ENCODE data around the gene HPF1.

Gene HPF1

GRCh38 chr4:169766741-169767140 lies 9.0 kb upstream of the HPF1 start:
- no peak for DNase-seq (ENCODE audit: low read depth)
- TF ChIP-seq, protein P1, sequence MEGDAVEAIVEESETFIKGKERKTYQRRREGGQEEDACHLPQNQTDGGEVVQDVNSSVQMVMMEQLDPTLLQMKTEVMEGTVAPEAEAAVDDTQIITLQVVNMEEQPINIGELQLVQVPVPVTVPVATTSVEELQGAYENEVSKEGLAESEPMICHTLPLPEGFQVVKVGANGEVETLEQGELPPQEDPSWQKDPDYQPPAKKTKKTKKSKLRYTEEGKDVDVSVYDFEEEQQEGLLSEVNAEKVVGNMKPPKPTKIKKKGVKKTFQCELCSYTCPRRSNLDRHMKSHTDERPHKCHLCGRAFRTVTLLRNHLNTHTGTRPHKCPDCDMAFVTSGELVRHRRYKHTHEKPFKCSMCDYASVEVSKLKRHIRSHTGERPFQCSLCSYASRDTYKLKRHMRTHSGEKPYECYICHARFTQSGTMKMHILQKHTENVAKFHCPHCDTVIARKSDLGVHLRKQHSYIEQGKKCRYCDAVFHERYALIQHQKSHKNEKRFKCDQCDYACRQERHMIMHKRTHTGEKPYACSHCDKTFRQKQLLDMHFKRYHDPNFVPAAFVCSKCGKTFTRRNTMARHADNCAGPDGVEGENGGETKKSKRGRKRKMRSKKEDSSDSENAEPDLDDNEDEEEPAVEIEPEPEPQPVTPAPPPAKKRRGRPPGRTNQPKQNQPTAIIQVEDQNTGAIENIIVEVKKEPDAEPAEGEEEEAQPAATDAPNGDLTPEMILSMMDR (IDR thresholded peaks at IDR 0.05; ENCODE audit: insufficient read depth, low read depth, low read length, missing control alignments): no peak
- no peak overlapping the region for H3K4me3 ChIP-seq (ENCODE audit: low read length)

DNA sequence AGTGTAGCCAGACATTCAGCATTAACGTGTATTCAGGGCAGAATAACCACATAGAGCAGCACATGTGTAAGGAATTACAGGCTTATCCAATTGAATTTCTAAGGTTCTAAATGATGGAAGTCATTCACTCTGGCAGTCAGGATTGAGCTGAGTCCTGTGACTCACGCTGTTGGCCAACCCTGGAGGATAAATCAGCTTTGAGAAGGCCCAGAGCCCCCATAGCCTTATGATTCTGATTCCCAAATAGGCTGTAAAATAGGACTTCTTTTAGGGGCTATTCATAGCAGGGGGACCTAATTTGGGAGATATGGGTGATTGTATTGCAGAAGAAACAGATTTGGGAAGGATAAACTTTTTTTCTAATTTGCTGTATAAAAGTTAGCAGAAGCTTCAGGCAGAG lies 8.1 kb upstream of the HPF1 start:
- DNase-seq (ENCODE audit: low read depth): peak; percentile 35
- H3K4me3 ChIP-seq (ENCODE audit: low read length): no peak overlapping the region
- TF ChIP-seq, protein P1 (IDR thresholded peaks at IDR 0.05; ENCODE audit: insufficient read depth, low read depth, low read length, missing control alignments): no peak

- H3K4me3 ChIP-seq (ENCODE audit: low read length): no peak overlapping the region
- TF ChIP-seq, protein P1 (IDR thresholded peaks at IDR 0.05; ENCODE audit: insufficient read depth, low read depth, low read length, missing control alignments): no peak
- DNase-seq (ENCODE audit: low read depth): no peak
Measured at GRCh38 chr4:169761846-169762245, 4.1 kb upstream of the HPF1 start.

- TF ChIP-seq, protein P1 (IDR thresholded peaks at IDR 0.05; ENCODE audit: insufficient read depth, low read depth, low read length, missing control alignments): no peak
- no peak overlapping the region for H3K4me3 ChIP-seq (ENCODE audit: low read length)
Measured at GRCh38 chr4:169758401-169758962, 738 bp upstream of the HPF1 start.

DNA sequence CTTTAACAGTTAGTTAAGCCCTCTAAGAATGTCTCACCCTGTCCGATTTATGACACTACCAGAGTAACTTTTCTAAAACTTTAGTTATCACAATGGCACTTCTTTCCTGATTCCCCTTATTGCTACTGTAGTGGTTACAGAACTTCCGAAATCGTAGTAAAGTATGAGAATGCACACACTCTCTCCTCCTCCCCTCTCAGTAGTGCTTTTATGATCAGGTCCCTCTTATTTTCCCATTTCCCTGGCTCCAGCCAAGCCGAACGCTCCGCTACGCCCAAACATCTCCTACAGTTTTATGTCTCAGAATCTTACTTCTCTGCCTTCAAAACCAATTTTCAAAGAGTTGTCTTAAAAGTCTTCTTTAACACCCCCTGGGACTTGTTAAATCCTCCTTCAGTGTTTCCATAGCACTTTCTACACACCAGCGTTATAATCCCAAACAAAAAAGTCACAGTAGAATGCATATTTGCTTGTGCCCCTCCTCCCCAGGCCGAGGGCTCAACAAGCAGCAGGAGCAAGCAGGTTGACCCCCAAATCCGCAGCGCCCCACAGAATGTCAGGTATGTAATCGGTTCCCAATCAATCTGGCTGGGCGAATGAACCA lies 671 bp downstream of the HPF1 start:
- TF ChIP-seq, protein P1 (IDR thresholded peaks at IDR 0.05; ENCODE audit: insufficient read depth, low read depth, low read length, missing control alignments): no peak

More at GRCh38 chr4:169758401-169758962, 738 bp upstream of the HPF1 start:
- DNase-seq (ENCODE audit: low read depth): no peak

GRCh38 chr4:169745291-169745690 lies 12.5 kb downstream of the HPF1 start:
- H3K4me3 ChIP-seq (ENCODE audit: low read length): no peak overlapping the region
- TF ChIP-seq, protein P1 (IDR thresholded peaks at IDR 0.05; ENCODE audit: insufficient read depth, low read depth, low read length, missing control alignments): no peak
- peak; percentile 67 for DNase-seq (ENCODE audit: low read depth)

More for the DNA sequence above, 671 bp downstream of the HPF1 start:
- peak overlapping the region; percentile 86 for H3K4me3 ChIP-seq (ENCODE audit: low read length)
- DNase-seq (ENCODE audit: low read depth): no peak

- TF ChIP-seq, protein P1 (IDR thresholded peaks at IDR 0.05; ENCODE audit: insufficient read depth, low read depth, low read length, missing control alignments): no peak
- no peak overlapping the region for H3K4me3 ChIP-seq (ENCODE audit: low read length)
- DNase-seq (ENCODE audit: low read depth): peak; percentile 59
Measured at GRCh38 chr4:169744601-169745000, 13.1 kb downstream of the HPF1 start.
